CD4-positive, alpha-beta T cell treated with Interleukin-21 for 1 hour (primary cell): Measurements from ENCODE around the gene OPALIN.

ENCODE experiments used
- DNase-seq: peaks from one replicate; pipeline ENCODE4 v3.0.0-alpha.2; 2020

The OPALIN gene

DNA sequence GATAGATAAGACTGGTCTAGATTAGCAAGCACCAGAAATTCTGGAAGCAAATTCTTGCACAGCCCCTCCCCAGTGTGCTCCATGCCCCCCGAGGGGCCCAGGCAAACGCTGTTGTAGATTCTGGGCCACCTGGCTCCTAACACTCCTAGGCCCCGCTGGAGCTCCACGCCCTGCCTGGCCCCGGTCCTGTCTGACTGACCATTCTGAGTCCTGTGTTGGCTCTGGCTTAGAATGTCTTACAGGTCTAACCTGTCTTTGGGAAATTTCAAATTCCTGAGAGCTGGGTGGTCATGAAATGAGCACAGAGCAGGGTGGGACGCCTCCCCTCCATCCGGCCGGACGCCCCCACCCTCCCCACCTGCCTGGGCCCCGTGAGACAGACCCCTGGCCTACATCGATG, 12.6 kb upstream of the OPALIN start:
- DNase-seq = no peak

- peak; percentile 55 for DNase-seq
Observed at GRCh38 chr10:96370584-96371157, 11.9 kb upstream of the OPALIN start.

DNA sequence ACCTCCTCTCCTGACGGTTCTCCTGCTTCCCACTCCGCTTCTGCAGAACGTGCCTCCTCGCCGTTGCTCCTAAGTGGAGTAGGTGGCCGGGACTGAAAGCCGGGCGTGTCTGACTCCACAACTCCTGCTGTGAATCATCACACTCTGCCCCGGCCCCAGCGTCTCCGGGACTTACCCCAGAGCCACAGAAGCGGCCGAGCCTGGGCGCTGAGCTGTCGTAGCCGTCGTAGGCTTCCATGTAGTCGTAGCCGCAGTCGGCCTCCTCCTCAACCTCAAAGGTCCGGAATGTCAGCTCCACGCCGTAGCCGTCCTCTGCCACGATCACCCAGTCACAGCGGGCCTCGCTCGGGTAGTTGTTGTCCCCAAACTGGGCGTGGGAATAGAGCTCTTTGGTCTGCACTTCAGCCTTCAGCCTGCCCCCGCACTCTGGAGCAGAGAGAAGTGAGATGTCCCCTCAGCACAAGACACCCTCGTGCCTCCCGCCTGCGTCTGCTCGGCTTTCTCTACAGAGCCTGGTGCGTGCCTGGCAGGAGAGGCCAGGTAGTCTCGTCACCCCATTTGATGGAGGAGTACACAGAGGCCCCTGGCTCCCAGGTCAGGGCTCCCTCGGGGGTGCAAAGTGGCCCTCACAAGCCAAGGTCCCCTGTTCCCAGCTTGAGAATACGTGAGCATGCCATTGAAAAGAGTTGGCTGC, 11.2 kb upstream of the OPALIN start:
- no peak for DNase-seq

DNA sequence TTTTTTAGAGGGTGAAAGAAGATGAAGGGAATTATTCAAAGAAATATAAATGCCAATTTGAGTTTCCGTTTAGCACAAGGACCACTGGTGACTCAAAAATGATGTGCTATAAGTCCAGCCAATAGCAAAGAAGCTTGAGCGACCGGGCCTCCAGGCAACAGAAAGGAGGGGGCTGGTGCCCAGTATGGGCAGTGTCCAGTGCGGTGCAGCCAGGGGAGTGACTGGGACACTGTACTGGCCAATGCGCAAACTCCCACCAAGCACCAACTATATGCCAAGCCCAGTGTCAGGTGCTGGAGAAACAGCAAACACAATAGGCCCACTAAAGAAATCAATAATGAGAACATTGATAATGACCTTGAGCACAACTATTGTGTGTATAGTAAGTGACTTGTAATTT, 10.2 kb upstream of the OPALIN start:
- no peak for DNase-seq

GRCh38 chr10:96367470-96367869, 8.7 kb upstream of the OPALIN start:
- DNase-seq = no peak

DNA sequence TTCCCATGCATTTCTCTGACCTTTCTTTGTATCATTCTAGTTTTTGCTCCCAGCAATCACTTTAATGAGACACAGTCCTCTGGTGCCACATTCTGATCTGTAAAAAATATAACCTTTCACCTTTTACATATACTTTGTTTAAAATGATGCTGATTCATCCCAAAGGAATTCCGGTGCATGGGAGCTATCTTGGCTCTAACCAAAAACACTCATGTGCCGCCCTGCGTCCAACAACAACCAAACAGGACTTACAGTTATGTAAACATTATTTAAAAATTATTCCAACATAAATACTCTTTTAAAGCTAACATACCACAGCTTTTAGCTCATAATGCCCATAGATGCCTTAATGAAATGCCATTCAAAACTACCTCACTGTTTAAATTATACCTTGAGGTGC, 7.7 kb upstream of the OPALIN start:
- no peak for DNase-seq

- no peak for DNase-seq
Observed at GRCh38 chr10:96365571-96365970, 6.8 kb upstream of the OPALIN start.

DNA sequence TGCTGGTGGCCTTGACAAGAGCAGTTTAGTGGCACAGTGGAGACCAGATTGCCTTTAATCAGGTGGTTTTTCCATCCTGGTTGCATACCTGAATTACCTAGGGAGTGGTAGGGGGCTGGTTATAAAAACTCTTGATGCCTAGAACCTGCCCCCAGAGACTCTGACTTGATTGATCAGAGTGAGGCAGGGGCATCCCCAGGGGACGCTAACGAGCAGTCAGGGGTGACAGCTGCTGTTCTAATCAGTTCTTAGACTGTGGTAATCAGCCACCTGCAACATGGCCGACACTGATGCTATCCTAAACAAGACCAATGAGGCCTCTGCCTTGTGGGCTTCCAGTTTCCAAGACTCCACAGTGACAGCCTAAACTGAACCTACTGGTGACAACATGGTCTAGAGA, 2.0 kb upstream of the OPALIN start:
- no peak for DNase-seq

DNA sequence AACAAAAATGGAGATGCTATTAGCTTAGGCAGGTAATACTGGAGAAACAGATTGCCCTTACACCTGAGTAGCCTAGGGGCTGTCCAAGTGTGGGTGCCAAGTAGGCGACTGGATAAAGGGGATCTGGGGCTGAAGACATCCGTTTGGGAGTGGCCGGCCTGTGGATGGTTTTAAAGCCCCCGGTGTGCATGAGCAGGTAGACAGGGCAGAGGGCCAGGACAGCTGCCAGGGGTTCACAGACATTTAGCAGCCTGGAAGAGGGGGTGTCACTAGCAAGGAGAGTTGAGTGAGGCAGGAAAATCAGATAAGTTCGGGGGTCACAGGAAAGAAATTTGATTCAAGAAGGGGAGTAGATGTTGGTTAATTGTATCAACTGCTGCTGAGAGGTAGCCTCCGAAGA, 1.5 kb upstream of the OPALIN start:
- no peak for DNase-seq

DNA sequence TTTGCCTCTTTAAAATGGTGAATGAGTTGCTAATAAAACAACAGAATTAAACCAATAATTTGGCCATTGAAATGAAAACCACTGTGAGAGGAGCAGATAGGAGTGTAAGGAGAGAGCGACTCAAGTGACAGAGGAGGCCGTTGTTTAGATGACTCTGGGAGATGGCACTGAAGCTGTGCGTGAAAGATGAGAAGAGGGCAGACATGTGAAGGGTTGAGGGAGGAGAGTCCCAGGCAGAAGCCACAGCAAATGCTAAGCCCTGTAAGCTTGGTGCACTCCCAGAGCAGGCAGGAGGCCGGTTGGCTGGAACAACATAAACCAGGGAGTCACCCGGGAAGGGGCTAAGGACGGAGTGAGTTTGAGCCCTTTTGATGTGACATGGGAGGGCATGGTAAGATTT, 814 bp upstream of the OPALIN start:
- no peak for DNase-seq

GRCh38 chr10:96357038-96357620, 1.7 kb downstream of the OPALIN start:
- no peak for DNase-seq

DNA sequence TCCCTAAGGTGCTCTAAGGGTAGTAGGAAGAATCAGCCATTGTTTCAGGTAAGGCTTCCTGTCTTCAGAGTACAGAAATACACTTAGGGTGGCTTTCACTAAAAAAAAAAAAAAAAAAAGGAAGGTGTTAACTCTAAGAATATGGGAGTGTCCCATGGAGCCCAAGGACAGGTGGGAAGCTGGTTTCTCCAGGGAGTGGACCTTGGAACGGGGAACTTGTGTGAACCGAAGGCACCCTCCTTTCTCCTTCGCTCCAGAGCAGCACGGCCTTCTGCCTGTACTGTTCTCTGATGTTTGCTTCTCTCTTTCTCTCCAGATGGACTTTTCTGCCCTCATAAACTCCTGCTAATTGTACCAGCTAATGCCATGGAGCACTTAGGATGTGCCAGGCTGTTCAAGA, 6.2 kb downstream of the OPALIN start:
- no peak for DNase-seq

- DNase-seq = no peak
Observed at GRCh38 chr10:96352027-96352426, 6.8 kb downstream of the OPALIN start.

GRCh38 chr10:96346295-96346694, 12.5 kb downstream of the OPALIN start:
- no peak for DNase-seq

DNA sequence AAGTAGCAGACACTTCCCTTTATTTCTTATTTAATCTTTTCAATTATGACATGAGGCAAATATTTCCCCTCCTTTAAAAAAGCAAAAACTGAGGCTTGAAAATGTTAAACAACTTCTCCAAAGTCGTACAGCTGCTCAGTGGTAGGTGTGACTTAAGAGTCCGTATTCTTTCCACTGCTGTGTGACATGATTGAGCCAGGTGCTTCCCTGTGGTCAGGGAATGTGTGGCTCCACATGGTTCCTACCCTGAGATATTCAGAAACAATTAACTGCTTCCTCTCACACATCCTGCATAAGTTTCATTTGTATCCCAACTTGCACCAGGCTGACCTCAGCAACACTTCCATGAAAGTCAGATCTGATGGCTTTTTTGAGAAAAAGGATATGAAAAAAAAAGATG, 13.6 kb downstream of the OPALIN start:
- no peak for DNase-seq

- DNase-seq = no peak
Observed at GRCh38 chr10:96344178-96344577, 14.6 kb downstream of the OPALIN start.

DNA sequence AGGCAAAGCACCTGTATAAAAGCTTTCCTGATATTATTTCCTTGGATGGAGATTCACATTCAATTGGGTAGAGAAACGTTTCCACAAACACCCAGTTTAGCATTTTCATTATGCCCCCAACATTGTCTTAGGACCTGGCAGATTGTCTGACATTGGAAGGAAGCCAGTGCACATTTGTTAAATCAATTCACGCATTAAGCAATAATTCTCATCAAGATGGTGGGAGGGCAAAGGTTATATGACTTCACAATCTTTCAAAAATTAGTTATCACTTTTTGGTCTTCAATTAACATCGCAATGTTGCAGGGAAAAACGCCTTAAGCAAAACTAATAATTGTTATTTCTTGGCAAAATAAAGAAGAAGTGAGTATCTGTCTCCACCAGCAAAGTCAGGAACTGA, 16.4 kb downstream of the OPALIN start:
- no peak for DNase-seq

GRCh38 chr10:96341219-96342182, 17.3 kb downstream of the OPALIN start:
- DNase-seq = no peak

- peak; percentile 49 for DNase-seq
Observed at GRCh38 chr10:96339956-96340904, 18.6 kb downstream of the OPALIN start.

- DNase-seq = no peak
Observed at GRCh38 chr10:96339383-96339782, 19.4 kb downstream of the OPALIN start.

- DNase-seq = no peak
Observed at GRCh38 chr10:96338279-96338925, 20.4 kb downstream of the OPALIN start.

DNA sequence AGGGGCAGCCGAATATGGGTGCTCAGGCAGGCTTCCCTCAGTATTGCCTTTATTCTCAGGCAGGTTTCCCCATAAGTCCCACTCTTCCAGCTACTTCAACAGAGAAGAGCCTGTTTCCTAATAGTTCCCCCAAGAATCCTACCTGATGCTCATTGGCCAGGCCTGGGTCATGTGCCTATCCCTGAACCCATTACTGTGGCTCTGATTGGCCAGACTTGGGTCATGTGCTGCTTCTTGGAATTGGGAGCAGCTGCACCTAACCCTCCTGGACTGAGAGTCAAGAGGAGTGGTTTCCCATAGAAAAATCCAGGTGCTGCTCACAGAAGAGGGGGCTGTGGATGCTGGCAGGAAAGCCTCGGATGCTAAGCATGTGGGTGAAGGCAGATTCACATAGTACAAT, 21.7 kb downstream of the OPALIN start:
- DNase-seq = no peak
